HL-60 (cell line): ENCODE data around the gene TPX2.

Experiments used
- CTCF ChIP-seq: IDR thresholded peaks from one replicate; pipeline ENCODE4 v1.5.1; 2011; ENCODE audit warnings: low read length, control low read depth, inconsistent platforms; ENCODE audit not compliant: insufficient read depth
- POLR2AphosphoS5 ChIP-seq: IDR thresholded peaks from 2 replicates; pipeline ENCODE4 v1.6.1; 2012; ENCODE audit warnings: low read depth
- SPI1 ChIP-seq: IDR thresholded peaks from 2 replicates; pipeline ENCODE4 v1.6.1; 2012; ENCODE audit warnings: low read depth, mild to moderate bottlenecking, borderline replicate concordance
- TF ChIP-seq, protein P1 (sequence below): IDR thresholded peaks from 2 replicates; pipeline ENCODE4 v1.6.1; 2012; ENCODE audit warnings: low read depth; ENCODE audit not compliant: insufficient replicate concordance

GRCh38 chr20:31842471-31843157 lies 103.5 kb downstream of the TPX2 start:
- TF ChIP-seq CTCF (no peak), POLR2AphosphoS5 (no peak), SPI1 (no peak)
- TF ChIP-seq, protein P1, sequence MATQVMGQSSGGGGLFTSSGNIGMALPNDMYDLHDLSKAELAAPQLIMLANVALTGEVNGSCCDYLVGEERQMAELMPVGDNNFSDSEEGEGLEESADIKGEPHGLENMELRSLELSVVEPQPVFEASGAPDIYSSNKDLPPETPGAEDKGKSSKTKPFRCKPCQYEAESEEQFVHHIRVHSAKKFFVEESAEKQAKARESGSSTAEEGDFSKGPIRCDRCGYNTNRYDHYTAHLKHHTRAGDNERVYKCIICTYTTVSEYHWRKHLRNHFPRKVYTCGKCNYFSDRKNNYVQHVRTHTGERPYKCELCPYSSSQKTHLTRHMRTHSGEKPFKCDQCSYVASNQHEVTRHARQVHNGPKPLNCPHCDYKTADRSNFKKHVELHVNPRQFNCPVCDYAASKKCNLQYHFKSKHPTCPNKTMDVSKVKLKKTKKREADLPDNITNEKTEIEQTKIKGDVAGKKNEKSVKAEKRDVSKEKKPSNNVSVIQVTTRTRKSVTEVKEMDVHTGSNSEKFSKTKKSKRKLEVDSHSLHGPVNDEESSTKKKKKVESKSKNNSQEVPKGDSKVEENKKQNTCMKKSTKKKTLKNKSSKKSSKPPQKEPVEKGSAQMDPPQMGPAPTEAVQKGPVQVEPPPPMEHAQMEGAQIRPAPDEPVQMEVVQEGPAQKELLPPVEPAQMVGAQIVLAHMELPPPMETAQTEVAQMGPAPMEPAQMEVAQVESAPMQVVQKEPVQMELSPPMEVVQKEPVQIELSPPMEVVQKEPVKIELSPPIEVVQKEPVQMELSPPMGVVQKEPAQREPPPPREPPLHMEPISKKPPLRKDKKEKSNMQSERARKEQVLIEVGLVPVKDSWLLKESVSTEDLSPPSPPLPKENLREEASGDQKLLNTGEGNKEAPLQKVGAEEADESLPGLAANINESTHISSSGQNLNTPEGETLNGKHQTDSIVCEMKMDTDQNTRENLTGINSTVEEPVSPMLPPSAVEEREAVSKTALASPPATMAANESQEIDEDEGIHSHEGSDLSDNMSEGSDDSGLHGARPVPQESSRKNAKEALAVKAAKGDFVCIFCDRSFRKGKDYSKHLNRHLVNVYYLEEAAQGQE = no peak
